Measurements from ENCODE around the gene KRTAP10-4.

GRCh38 chr21:44592446-44593311 is 19.1 kb downstream of the KRTAP10-4 start, which contains the start of gene KRTAP10-6:
- TF ChIP-seq POLR2AphosphoS5 (IDR thresholded peaks at IDR 0.05; ENCODE audit: low read depth) (no peak), CTCF (IDR thresholded peaks at IDR 0.05; ENCODE audit: insufficient read depth, low read length) (no peak), GABPA (IDR thresholded peaks at IDR 0.05; ENCODE audit: low read depth) (no peak)
